ENCODE measurements around the gene TRPM1.

Gene TRPM1

DNA sequence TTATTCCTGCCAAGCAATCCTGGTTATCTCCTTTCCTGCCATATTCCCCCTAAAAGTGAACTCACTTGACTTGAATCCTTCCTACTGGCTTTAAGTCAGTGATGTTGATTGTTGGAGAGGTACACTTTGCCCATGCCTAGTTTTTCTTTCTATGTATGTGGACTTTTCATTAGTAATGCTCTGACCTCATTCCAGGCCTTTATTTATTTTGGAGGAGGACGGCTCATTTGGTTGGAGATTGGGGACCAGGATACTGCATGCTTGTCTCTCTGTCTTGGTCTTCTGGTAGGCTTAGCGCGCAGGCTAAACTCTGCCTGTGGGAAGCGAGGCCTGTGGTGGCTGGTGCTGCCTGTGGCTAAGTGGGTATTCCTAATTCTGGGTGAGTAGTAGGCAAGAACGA, 81.0 kb downstream of the TRPM1 start:
- TF ChIP-seq, protein P1, sequence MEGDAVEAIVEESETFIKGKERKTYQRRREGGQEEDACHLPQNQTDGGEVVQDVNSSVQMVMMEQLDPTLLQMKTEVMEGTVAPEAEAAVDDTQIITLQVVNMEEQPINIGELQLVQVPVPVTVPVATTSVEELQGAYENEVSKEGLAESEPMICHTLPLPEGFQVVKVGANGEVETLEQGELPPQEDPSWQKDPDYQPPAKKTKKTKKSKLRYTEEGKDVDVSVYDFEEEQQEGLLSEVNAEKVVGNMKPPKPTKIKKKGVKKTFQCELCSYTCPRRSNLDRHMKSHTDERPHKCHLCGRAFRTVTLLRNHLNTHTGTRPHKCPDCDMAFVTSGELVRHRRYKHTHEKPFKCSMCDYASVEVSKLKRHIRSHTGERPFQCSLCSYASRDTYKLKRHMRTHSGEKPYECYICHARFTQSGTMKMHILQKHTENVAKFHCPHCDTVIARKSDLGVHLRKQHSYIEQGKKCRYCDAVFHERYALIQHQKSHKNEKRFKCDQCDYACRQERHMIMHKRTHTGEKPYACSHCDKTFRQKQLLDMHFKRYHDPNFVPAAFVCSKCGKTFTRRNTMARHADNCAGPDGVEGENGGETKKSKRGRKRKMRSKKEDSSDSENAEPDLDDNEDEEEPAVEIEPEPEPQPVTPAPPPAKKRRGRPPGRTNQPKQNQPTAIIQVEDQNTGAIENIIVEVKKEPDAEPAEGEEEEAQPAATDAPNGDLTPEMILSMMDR (IDR thresholded peaks at IDR 0.05), result no peak

DNA sequence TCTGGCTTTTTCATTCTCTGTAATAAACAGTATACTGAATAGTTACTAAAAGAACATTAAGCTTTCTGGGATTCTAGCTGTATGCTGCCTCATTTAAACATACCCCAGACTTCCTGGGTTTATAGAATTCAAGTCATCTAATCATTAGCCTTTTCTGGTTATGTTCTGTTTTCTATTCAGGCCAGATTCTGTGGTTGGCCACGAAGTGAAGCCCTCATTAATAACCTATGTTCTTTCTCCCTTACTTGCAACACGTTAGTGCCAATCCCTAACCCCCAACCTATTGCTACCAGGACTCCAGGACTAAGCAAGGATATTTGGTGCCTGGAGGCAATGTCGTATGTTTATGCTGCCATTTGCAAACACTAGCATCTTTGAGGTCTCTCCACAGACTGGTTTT, 81.5 kb downstream of the TRPM1 start:
- TF ChIP-seq, protein P1 (IDR thresholded peaks at IDR 0.05), result no peak

DNA sequence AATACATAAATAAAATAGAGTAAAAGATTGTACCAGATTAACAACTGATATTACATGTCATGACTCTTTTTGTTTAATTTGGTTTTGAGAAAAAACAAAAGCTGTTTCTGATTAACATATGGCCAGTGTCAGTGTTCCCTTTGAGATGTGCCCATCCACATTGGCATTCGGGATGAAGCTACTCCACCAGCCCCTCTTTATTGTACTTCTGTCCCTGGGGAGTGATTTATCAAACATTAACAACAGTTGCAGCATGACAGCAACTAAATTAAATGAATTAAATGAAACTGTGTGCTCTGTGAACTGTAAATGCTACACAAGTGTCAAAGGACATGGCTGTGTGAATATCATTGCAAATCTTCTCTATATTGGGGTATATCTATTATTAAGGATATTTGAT, 84.2 kb downstream of the TRPM1 start:
- TF ChIP-seq, protein P1 (IDR thresholded peaks at IDR 0.05), result no peak

DNA sequence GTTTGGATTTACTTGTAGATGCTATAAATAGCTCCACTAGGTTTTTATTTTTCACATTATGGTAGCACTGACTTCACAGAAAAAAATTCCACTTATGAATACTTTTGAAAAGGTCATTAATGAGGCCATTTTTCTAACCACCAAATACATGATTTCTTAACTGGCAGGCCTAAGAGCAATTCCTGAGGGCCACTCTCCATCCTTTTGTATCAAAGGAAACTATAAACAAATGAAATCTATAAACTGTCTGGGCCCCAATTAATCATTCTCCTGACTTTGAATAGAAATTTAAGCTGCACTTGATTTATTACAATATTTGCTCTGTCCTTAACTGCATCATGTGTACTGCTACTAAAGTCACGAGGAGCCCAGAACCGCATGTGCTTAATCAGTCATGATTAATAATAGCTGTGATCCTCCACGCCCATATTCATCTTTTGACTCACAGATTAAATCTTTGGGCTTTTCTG, 85.0 kb downstream of the TRPM1 start:
- TF ChIP-seq, protein P1 (IDR thresholded peaks at IDR 0.05), result no peak

DNA sequence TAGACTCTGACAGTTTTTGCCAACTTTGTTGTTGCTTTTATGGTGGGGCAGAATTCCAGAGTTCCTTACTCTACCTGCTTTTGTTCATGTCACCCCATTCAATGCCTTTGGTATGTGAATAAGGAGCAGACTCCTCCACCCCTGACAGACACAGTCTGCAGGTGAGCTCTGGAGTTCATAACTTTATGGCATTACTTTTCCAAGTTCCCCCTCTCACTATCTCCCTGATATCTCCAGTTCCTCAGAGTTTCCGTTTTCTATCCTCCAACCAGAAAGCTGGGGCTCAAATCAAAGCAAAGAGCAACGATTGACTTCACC, 87.0 kb downstream of the TRPM1 start:
- TF ChIP-seq, protein P1 (IDR thresholded peaks at IDR 0.05), result no peak

DNA sequence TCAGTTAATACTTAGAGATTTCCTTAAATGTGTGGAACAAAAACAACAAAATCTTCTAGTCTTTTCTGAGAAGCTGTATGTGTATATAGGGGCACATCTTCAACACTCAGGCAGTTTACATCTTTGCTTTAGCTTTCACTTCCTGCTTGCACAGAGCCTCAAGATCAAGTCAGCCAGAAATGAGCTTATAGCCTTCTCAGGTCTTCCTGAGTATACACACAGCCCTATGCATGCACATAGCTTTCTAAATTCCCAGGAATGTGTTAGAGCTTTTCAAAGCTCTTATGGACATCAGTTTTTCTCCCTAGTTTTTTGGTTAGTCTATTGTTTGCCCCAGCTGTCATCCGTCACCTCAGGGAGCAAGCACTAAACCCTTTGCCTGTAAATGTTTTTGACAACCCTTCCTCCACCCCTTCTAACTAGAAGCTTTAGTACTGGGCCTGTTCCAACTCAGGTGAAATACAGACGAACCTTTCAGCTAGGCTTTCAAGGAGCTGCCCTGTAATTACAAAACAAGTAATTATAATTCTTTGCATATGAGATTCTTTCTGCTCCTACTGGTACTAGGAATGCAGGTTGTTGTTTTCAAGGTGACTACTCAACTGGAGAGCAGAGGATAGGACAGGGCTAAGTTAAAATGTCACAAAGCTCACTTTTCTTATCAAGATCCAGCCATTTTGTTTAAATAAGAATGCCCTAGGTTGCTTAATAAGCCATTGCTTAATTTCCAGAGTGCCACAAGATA, 87.5 kb downstream of the TRPM1 start:
- TF ChIP-seq, protein P1 (IDR thresholded peaks at IDR 0.05), result no peak

DNA sequence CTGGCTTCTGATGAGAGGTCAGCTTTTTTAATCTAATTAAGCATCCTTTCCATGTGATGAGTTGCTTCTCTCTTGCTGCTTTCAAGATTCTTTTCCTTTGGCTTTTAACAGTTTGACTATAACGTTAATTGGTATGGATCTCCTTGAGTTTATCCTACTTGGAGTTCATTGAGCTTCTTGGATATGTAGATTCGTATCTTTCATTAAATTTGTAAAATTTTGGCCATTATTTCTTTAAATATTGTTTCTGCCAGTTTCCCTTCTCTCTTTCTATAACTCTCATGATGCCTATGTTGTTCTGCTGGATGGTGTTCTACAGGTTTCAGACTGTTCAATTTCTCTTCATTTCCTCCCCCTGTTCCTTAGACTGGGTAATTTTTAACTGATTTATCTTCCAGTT, 89.1 kb downstream of the TRPM1 start:
- TF ChIP-seq, protein P1 (IDR thresholded peaks at IDR 0.05), result no peak

DNA sequence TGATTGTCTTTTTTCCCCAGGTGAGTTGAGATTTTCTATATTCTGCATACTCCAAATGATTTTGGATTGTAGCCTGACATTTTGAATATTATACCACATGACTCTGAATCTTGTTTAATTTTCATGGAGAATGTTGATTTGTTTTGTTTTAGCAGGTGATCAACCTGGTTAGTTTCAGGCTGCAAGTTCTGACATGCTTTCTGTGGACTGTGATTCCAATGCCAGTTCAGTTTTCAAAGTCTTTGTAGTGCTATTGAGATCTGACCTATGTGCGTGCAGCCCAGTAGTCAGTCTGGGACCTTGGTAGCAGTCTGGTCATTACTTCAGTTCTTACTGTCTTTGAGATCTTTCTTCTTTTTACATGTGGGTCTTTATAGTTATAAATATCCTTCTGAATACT, 91.5 kb downstream of the TRPM1 start:
- TF ChIP-seq, protein P1 (IDR thresholded peaks at IDR 0.05), result no peak
